Measurements from ENCODE around the gene LNX1.

DNA sequence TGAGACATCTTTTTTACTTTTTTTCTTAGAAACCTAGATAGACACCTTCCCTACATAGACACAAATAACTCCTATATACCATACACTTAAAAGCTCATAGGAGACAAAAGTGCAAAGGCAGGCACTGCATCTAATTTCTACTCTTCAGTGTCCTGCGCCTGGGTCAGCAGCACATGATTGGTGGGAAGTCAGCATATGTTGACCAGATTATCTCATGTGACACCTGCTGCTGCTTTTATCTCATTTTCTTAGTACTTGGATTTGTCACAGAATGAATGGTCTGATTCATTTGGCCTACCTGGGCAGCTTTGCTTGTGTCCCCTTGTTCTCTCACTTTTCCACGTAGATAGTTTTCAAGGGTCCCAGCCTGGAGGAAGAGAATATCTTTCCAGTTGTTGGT is 24.9 kb upstream of the LNX1 start:
- TF ChIP-seq, protein P1, sequence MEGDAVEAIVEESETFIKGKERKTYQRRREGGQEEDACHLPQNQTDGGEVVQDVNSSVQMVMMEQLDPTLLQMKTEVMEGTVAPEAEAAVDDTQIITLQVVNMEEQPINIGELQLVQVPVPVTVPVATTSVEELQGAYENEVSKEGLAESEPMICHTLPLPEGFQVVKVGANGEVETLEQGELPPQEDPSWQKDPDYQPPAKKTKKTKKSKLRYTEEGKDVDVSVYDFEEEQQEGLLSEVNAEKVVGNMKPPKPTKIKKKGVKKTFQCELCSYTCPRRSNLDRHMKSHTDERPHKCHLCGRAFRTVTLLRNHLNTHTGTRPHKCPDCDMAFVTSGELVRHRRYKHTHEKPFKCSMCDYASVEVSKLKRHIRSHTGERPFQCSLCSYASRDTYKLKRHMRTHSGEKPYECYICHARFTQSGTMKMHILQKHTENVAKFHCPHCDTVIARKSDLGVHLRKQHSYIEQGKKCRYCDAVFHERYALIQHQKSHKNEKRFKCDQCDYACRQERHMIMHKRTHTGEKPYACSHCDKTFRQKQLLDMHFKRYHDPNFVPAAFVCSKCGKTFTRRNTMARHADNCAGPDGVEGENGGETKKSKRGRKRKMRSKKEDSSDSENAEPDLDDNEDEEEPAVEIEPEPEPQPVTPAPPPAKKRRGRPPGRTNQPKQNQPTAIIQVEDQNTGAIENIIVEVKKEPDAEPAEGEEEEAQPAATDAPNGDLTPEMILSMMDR (IDR thresholded peaks at IDR 0.05), result no peak
- TF ChIP-seq POLR2A (IDR thresholded peaks at IDR 0.05), result no peak
